AG04449 (cell line): ENCODE data around the gene VSIR.

Experiments
- CTCF ChIA-PET: fragments of 350-600 bp; formaldehyde crosslinking; extraction: SDS; loops from one replicate; lab custom pipeline; 2021; ENCODE audit warnings: antibody characterized with exemption; lab: Yijun Ruan, JAX
- POLR2A ChIA-PET: fragments of 400-600, 350-600 bp; formaldehyde crosslinking; extraction: SDS; loops from one replicate; lab custom pipeline; 2020; ENCODE audit warnings: antibody characterized with exemption, inconsistent platforms; lab: Yijun Ruan, JAX
- DNase-seq: peaks from one replicate; pipeline ENCODE4 v3.0.0-alpha.2; 2010; ENCODE audit warnings: low read depth, low spot score
- H3K4me3 ChIP-seq: 2 replicates; pipeline ENCODE4 v1.5.1; 2011; ENCODE audit warnings: low read depth, mild to moderate bottlenecking, control low read depth, low read length
- TF ChIP-seq, protein P1 (sequence below): IDR thresholded peaks from one replicate; pipeline ENCODE4 v1.5.1; 2011; ENCODE audit warnings: mild to moderate bottlenecking, moderate library complexity, low read length, control low read depth, inconsistent platforms; ENCODE audit not compliant: insufficient read depth; ENCODE audit errors: missing control alignments

Gene VSIR

DNA sequence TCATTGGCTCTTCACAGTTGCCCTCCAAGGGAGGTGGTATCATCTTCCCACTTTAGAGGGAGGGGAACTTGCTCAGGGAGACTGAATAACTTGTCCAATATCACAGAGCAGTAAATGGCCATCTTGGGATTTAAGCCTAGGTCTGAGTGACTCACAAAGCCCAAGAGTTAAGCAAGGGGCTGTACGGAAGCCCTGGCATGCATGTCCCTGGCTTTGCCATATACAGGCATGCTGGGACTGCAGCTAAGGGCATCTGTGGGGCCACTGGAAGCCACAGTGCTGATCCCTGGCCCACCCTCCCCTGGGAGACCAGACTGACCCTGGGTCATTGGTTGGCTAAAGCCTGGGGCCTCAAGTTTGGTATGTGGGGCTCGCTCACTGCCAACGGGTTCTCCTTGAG is 3.1 kb downstream of the VSIR start:
- ChIA-PET CTCF (interaction anchor here (1.1 to 4.9 kb wide), 2 partner anchors 13 to 42 kb away, joined by 3 to 34 read pairs; no protein-coding TSS in a partner anchor), POLR2A (no interaction called here)

DNA sequence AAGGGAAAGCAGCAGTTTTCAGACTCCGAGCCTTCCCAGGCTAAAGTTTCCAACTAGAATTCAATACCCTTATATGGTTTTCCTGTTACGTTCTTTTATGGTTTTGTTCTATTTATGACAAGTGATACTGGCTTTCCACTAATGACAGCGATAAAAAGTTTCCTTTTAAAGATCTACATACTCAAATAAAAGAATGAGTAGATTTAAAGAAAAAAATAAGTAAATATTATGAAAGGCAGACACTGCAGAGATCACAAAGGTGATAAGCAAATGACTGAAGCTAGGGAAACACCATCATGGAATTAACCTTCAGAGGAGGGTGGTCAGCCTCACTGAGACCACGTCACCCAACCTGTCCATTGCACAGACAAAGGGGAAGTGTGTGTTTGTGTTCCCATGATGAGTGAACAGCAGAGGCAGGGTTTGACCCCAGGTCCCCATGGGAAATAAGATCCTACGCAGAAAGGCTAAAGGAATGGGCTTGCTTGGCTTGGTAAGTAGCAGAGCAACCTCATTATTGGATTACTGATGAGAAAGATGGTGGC is 4.0 kb downstream of the VSIR start:
- H3K4me3 ChIP-seq, result no peak overlapping the region
- POLR2A ChIA-PET, result no interaction called here
- TF ChIP-seq, protein P1, sequence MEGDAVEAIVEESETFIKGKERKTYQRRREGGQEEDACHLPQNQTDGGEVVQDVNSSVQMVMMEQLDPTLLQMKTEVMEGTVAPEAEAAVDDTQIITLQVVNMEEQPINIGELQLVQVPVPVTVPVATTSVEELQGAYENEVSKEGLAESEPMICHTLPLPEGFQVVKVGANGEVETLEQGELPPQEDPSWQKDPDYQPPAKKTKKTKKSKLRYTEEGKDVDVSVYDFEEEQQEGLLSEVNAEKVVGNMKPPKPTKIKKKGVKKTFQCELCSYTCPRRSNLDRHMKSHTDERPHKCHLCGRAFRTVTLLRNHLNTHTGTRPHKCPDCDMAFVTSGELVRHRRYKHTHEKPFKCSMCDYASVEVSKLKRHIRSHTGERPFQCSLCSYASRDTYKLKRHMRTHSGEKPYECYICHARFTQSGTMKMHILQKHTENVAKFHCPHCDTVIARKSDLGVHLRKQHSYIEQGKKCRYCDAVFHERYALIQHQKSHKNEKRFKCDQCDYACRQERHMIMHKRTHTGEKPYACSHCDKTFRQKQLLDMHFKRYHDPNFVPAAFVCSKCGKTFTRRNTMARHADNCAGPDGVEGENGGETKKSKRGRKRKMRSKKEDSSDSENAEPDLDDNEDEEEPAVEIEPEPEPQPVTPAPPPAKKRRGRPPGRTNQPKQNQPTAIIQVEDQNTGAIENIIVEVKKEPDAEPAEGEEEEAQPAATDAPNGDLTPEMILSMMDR, result no peak
- DNase-seq, result no peak
- CTCF ChIA-PET, result interaction anchor here (0.7 to 4.9 kb wide), 4 partner anchors 12 to 72 kb away, joined by 3 to 34 read pairs (median 4); no protein-coding TSS in a partner anchor

More for the DNA sequence above, 3.1 kb downstream of the VSIR start:
- TF ChIP-seq, protein P1, result no peak
- no peak overlapping the region for H3K4me3 ChIP-seq
- DNase-seq, result no peak

DNA sequence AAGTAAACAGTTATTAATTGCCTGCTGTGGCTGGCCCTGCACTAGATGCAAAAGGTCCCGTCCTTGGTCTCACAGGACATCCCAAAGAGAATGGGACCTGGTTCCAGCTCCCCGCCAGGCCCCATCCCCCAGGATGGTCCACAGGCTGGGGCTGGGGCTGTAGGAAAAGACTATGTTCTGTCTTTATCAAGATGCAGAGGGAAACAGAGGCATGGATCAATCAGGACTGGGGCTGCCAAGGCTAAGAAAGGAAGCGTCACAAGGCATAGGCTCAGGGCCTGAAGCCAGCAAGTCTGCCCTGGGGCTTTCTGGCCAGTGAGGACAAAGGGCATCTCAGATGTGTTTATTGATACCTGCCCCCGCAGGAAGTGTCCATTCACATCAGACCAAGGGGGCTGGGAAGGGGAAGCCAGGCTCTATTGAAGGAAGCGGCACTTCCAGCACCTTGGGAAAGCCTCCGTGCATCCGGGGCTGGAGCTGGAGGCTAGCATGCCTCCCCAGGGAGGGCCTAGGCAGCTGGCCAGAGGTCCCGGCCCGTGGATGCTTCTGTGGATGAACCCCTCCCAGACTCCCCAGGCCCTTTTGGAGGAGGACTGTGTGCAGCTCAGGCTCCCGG is 5.8 kb downstream of the VSIR start:
- ChIA-PET CTCF (interaction anchor here (0.7 to 2.1 kb wide), 4 partner anchors 10 to 444 kb away, joined by 3 to 5 read pairs (median 4); no protein-coding TSS in a partner anchor), POLR2A (interaction anchor here (1.3 kb wide), 1 partner anchor 9 kb away, joined by 5 read pairs; no protein-coding TSS in a partner anchor)
- TF ChIP-seq, protein P1, result no peak
- no peak overlapping the region for H3K4me3 ChIP-seq
- DNase-seq, result no peak

DNA sequence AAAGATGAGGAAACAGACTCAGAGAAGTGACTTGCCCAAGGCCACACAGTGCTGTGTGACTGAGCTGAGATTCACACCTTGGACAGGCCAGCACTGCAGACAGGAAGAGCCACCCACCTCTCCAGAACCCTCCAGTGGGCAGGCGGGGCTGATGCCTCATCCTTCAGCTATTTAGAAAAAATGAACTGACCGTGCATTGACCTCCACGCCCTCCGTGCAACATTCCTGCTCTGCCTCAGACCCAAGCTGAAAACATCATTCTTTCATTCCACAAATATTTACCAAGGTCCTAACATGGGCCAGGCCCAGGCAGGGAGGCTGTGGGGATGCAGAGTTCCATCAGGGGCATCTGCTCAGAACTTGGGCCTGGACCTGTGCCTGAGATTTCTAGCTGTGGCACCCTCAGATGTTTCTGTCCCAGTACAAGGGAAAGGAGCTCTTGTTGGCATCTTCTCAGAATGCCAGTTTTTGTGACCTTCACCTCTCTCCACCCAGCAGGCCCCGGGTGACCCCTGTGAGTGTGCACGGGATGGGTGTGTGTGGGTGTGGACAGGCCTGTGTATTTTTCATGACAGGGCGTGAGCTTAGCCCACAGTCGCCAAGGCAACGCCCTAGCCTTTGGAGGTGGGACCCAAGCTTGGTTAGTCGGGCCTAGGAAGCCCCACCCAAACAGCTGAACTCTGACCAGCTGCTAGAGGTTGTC is 6.5 kb downstream of the VSIR start:
- ChIA-PET POLR2A (interaction anchor here (0.6 to 1.3 kb wide), 3 partner anchors 8 to 524 kb away, joined by 3 to 5 read pairs (median 3); no protein-coding TSS in a partner anchor), CTCF (interaction anchor here (0.7 to 1.4 kb wide), 6 partner anchors 9 to 444 kb away, joined by 3 to 5 read pairs (median 3); no protein-coding TSS in a partner anchor)
- H3K4me3 ChIP-seq, result no peak overlapping the region
- peak; percentile 85 for DNase-seq
- TF ChIP-seq, protein P1, result no peak

DNA sequence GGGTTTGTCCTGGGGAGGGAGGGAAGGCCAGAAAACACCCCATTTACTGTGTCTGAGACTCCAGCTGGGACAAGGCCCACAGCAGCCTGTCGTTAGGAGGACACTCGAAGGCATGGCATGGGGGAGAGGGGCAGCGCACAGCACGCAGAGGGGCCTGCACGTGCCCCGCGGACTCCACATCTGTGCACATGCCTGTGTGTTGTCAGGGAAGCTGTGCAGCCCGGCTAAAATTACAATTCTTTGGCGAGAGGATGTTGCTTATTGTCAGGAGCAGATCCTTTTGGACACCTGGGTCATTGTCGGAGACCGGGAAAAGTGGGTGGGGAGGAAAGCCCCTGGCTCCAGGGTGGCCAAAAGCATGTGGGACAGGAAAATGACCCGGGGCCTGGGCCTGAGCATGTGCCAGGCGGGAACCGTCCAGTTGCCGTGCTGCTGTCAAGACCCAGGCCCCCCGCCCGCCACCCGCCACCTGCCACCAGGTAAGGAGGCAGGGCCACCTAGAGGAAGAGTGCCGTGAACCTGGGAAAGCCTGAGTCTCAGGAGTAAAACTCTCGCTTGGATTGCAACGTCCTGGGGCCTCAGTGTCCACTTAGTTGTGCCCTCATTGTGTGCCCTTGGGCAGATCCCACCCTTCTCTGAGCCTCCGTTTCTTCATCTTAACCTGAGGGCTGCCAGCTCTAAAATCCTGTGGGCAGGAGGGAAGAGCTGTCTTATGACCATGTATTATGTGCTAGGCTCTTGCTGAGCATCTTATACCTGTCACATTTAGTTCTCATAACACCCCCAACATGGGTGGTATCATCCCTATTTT is 7.2 kb downstream of the VSIR start:
- ChIA-PET CTCF (interaction anchor here (0.8 to 1.4 kb wide), 5 partner anchors 8 to 443 kb away, joined by 3 to 5 read pairs (median 3); no protein-coding TSS in a partner anchor), POLR2A (interaction anchor here (1.3 kb wide), 1 partner anchor 8 kb away, joined by 5 read pairs; no protein-coding TSS in a partner anchor)
- H3K4me3 ChIP-seq, result no peak overlapping the region
- DNase-seq, result no peak
- TF ChIP-seq, protein P1, result no peak
